Osteoblast (primary cell): ENCODE measurements around the gene SLC26A1. TPM values are rescaled to one million over a fixed set of nuclear protein-coding genes. Genes with fewer than 3 reads are reported as not detected.

Source experiments
- DNase-seq: peaks from one replicate; pipeline ENCODE4 v3.0.0; 2011; ENCODE audit warnings: low spot score, mixed read lengths; ENCODE audit not compliant: insufficient read length; ENCODE audit errors: missing footprints
- H2AFZ ChIP-seq: 2 replicates; pipeline ENCODE4 v1.6.0; 2011; ENCODE audit warnings: mild to moderate bottlenecking, low read length
- H3K27ac ChIP-seq: 2 replicates; pipeline ENCODE4 v1.5.1; 2011; ENCODE audit warnings: mild to moderate bottlenecking, low read depth, low read length, moderate library complexity
- H3K27me3 ChIP-seq: 2 replicates; pipeline ENCODE4 v1.6.0; 2012; ENCODE audit warnings: mild to moderate bottlenecking, control low read depth, inconsistent platforms, low read length, moderate library complexity; ENCODE audit not compliant: insufficient read depth
- H3K36me3 ChIP-seq: 2 replicates; pipeline ENCODE4 v1.5.1; 2011; ENCODE audit warnings: mild to moderate bottlenecking, low read length, control low read depth, moderate library complexity; ENCODE audit not compliant: insufficient read depth
- H3K4me1 ChIP-seq: 2 replicates; pipeline ENCODE4 v1.5.1; 2011; ENCODE audit warnings: mild to moderate bottlenecking, low read length, control low read depth, moderate library complexity; ENCODE audit not compliant: insufficient read depth
- H3K4me2 ChIP-seq: 2 replicates; pipeline ENCODE4 v1.6.0; 2011; ENCODE audit warnings: mild to moderate bottlenecking, low read length; ENCODE audit not compliant: insufficient read depth
- H3K4me3 ChIP-seq: fragments of 200-600 bp; sonication (generic); 3 replicates; pipeline ENCODE4 v1.5.1; 2012; ENCODE audit warnings: mild to moderate bottlenecking, low read length, inconsistent platforms; ENCODE audit not compliant: insufficient read depth
- H3K79me2 ChIP-seq: 2 replicates; pipeline ENCODE4 v1.6.0; 2012; ENCODE audit warnings: mild to moderate bottlenecking, low read length, control low read depth, inconsistent platforms; ENCODE audit not compliant: insufficient read depth
- H3K9me3 ChIP-seq: 2 replicates; pipeline ENCODE4 v1.5.1; 2011; ENCODE audit warnings: low read depth, low read length, control low read depth
- H4K20me1 ChIP-seq: 2 replicates; pipeline ENCODE4 v1.6.0; 2012; ENCODE audit warnings: mild to moderate bottlenecking, low read length, control low read depth; ENCODE audit not compliant: insufficient read depth
- total RNA-seq: library from RNA; depleted of rRNA; stranded (reverse); fragments of >200 nt; gene quantifications from 2 replicates; pipeline ENCODE4 v1.2.3, GENCODE V29; 2012
- TF ChIP-seq, protein P1 (sequence below): IDR thresholded peaks from 2 replicates; pipeline ENCODE4 v1.5.1; 2011; ENCODE audit warnings: mild to moderate bottlenecking, low read depth, low read length, moderate library complexity; ENCODE audit errors: extremely low read depth

The SLC26A1 gene
- total RNA-seq, 1 donor: 0.36 TPM

DNA sequence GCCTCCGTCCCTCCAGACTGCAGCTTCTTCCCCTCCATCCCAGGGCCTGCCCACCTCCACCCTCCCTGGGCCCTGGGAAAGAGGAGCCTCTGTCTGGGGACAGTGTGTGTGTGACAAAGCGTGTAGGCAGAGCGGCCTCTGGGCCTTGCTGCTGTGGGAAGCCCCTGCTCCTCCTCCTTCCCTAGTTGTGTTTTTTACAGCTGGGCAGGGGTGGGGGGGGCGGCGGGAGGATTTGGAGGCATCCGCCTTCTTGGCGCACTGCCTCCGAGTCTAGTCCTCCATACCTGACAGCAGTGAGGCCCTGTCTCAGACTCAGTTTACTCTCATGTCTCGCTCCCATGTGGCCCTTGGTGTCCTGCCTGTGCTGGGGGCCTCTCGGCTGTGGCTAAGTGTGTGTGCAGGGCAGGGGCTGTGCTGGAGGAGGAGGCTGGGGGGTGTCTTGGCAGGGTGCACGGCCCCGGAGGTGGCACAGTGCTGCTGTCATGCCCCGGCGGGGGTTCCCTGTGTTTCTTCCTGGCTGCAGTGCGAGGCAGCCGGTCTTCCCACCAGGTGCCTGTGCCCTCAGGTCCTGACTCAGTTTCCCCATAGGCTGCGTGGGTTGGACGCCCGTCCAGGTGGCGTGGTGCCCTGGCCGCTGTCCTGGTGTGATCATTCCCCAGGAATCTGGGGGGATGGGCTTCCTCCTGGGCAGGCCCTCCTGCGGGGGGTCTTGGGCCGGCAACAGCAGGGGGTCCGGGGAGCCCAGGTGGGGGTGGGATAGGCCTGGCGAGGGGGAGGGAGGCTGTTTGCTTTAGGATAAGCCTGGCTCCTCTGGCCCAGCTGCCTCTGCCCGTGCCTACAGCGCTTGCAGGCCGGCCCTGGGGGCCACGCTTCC is 25.2 kb upstream of the SLC26A1 start:
- Histone ChIP-seq H3K4me2 (no peak overlapping the region), H2AFZ (no peak overlapping the region), H3K36me3 (peaks cover 3% of the 10 kb centered on the region), H3K79me2 (no peaks in the 10 kb centered on the region), H4K20me1 (peaks cover 32% of the 10 kb centered on the region), H3K9me3 (no peaks in the 10 kb centered on the region), H3K27me3 (no peaks in the 10 kb centered on the region), H3K4me1 (no peaks in the 10 kb centered on the region), H3K27ac (no peak overlapping the region), H3K4me3 (no peak overlapping the region)
- TF ChIP-seq, protein P1, sequence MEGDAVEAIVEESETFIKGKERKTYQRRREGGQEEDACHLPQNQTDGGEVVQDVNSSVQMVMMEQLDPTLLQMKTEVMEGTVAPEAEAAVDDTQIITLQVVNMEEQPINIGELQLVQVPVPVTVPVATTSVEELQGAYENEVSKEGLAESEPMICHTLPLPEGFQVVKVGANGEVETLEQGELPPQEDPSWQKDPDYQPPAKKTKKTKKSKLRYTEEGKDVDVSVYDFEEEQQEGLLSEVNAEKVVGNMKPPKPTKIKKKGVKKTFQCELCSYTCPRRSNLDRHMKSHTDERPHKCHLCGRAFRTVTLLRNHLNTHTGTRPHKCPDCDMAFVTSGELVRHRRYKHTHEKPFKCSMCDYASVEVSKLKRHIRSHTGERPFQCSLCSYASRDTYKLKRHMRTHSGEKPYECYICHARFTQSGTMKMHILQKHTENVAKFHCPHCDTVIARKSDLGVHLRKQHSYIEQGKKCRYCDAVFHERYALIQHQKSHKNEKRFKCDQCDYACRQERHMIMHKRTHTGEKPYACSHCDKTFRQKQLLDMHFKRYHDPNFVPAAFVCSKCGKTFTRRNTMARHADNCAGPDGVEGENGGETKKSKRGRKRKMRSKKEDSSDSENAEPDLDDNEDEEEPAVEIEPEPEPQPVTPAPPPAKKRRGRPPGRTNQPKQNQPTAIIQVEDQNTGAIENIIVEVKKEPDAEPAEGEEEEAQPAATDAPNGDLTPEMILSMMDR: no peak
- DNase-seq: no peak

DNA sequence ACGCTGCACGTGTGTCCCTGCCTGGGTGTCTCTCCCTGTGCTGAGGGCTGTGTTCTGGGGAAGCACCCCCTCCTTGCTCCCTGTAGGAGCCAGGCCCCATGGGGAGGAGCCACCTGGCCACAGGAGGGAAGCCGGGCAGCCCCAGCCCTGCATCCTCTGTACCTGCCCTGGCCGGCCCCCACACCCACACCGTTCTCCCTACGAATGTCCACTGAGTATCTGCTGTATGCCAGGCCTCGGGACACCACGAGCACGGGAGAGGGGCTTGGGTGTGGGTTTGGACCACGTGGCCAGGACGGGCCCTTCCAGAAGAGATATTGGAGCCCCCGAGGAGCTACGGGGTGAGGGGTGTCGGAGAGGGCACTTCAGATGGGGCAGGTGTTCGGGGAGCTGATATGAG is 24.5 kb upstream of the SLC26A1 start:
- Histone ChIP-seq H3K4me2 (no peak overlapping the region), H3K4me3 (no peak overlapping the region), H3K9me3 (no peaks in the 10 kb centered on the region), H2AFZ (no peak overlapping the region), H3K27me3 (no peaks in the 10 kb centered on the region), H3K27ac (no peak overlapping the region), H3K36me3 (peaks cover 3% of the 10 kb centered on the region), H3K79me2 (no peaks in the 10 kb centered on the region), H4K20me1 (peaks cover 32% of the 10 kb centered on the region), H3K4me1 (no peaks in the 10 kb centered on the region)
- TF ChIP-seq, protein P1: no peak
- no peak for DNase-seq

DNA sequence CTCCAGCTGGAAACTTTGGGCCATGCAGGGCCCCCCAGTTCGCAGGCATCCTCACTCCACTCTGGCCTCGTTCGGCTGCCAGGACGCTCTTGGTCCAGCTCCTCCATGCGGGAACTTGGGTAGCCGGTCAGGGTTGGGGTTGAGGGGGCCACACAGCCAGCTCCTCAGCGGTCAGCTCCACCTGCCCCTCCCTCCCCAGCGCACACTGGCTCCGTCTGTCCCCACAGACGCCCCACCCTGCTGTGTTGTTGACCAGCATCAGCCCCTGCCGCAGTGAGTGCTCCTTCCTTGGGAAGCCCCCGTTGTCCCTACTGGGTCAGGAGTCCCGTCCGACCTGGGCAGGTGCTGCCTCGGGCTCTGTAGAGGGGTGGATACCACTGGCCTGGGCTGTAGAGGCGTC is 24.0 kb upstream of the SLC26A1 start:
- DNase-seq: no peak
- Histone ChIP-seq H3K4me2 (no peak overlapping the region), H3K4me3 (no peak overlapping the region), H3K27ac (no peak overlapping the region), H4K20me1 (peaks cover 32% of the 10 kb centered on the region), H3K9me3 (no peaks in the 10 kb centered on the region), H3K36me3 (peaks cover 3% of the 10 kb centered on the region), H3K79me2 (no peaks in the 10 kb centered on the region), H3K27me3 (no peaks in the 10 kb centered on the region), H2AFZ (no peak overlapping the region), H3K4me1 (no peaks in the 10 kb centered on the region)
- TF ChIP-seq, protein P1: no peak

DNA sequence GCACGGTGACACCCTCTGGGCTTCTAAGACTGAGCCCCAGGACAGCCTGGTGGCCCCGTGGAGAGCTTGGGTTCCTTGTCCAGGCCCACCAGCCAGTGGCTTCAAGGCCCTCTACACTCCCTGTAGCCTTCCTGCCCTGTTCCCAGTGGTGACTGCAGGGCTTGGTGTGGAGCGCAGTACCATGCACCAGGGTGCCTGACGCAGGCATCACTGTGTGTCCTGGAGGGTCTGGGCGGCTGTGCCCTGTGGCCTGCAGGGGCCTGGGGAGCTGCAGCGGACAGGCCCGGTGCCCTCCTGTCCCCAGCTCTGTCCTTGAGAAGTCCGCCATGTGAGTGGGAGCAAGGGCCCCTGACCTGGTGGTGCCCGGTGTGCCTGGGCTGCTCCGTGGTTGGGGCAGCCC is 22.5 kb upstream of the SLC26A1 start:
- Histone ChIP-seq H2AFZ (no peak overlapping the region), H3K9me3 (no peaks in the 10 kb centered on the region), H3K4me3 (no peak overlapping the region), H3K4me2 (no peak overlapping the region), H3K27ac (no peak overlapping the region), H3K79me2 (no peaks in the 10 kb centered on the region), H4K20me1 (peaks cover 26% of the 10 kb centered on the region), H3K27me3 (no peaks in the 10 kb centered on the region), H3K4me1 (peaks cover 4% of the 10 kb centered on the region), H3K36me3 (peaks cover 3% of the 10 kb centered on the region)
- no peak for DNase-seq
- TF ChIP-seq, protein P1: no peak
